GM19035 (cell line): Measurements from ENCODE around the gene PLVAP.
A peak's percentile ranks its signal among the peaks of the same experiment; 100 is the strongest.

Source experiments
- ATAC-seq: cut with Tn5 transposase; IDR thresholded peaks from one replicate; pipeline ENCODE4 v1.9.1; 2021; ENCODE audit not compliant: unreplicated experiment

Gene PLVAP

GRCh38 chr19:17303167-17303939 lies 73.8 kb downstream of the PLVAP start, which contains the start of gene ABHD8:
ABHD8 (minus strand) TSS chr19:17303425; CDS start chr19:17301616, 1,809 bp downstream.
- ATAC-seq = peak; percentile 55

DNA sequence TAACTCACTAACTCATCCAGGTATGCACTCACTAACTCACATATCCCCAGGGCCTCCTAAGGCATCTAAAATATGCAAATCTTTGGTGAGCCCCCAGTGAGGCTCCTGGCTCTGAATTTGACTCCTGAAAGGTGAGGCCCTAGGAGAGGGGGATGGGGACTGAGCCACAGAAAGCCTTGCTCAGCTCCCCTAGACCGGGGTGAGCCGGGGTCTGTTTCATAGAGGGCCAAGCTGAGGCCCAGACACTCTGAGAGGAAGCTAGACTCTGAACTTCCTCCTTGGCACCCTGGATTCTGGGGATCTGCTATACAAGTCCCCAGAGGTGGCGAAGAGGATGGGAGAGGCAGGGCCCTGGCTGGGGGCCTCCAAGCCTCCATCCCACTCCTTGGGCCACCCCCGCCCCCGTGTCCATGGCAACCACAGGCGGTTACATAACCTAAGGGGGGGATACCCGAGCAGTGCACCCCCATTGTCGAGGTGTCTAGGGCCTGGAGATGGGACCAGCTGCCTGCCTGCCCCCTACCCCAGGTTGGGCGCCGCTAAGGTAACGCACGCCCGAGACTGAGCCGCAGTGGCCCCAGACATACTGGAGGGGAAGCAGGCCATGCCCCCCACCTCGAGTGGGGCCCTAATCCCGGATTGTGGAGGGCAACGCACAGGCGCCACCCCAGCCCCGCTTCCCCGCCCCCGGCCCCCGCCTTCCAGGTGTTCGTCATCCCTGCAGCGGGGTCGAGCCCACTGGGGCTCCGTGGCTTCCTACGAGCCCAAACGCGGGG lies 74.6 kb downstream of the PLVAP start:
- no peak for ATAC-seq
